SK-N-MC (cell line): ENCODE results near the gene CDYL.

ENCODE experiments used
- EZH2 ChIP-seq: fragments of 200-600 bp; sonication (generic); IDR thresholded peaks from one replicate; pipeline ENCODE4 v1.6.1; 2017; ENCODE audit warnings: antibody characterized with exemption
- FOXP2 ChIP-seq: optimal IDR thresholded peaks from 2 replicates; pipeline ENCODE3; 2011; ENCODE audit warnings: mild to moderate bottlenecking, moderate library complexity; ENCODE audit not compliant: insufficient read depth; ENCODE audit errors: extremely low read length, control extremely low read depth
- POLR2AphosphoS5 ChIP-seq: IDR thresholded peaks from 2 replicates; pipeline ENCODE4 v1.6.1; 2012; ENCODE audit warnings: mild to moderate bottlenecking, low read depth, low read length, borderline replicate concordance

- TF ChIP-seq EZH2: no peak
- TF ChIP-seq POLR2AphosphoS5: no peak
- no peak for TF ChIP-seq FOXP2
Observed at GRCh38 chr6:4873928-4874327, 97.7 kb downstream of the CDYL start.
